Activated T-helper 17 cell treated with anti-CD3 and anti-CD28 coated beads, Interleukin-2, amount 50 U/mL, for 72 hours (primary cell): ENCODE data around the gene PAIP1. TPM values are rescaled to one million over a fixed set of nuclear protein-coding genes. Genes with fewer than 3 reads are reported as not detected.
"Not testable (repeated sequence)": the region's sequence is repeated elsewhere in the genome, so short reads cannot be mapped to it uniquely, and the experiment has no call there.

Experiments used
- ATAC-seq: fragments of 150-1000 bp; cut with Tn5 transposase; replicated peaks from 2 replicates; pipeline ENCODE4 v1.10.0; 2021; ENCODE audit warnings: mild to moderate bottlenecking, moderate library complexity
- H3K27ac Mint-ChIP-seq: one replicate; pipeline ENCODE4 v1.8.0; 2022; ENCODE audit warnings: mixed read lengths
- H3K27me3 Mint-ChIP-seq: one replicate; pipeline ENCODE4 v1.8.0; 2022; ENCODE audit warnings: mixed read lengths
- H3K36me3 Mint-ChIP-seq: one replicate; pipeline ENCODE4 v1.8.0; 2022; ENCODE audit warnings: low read depth, mild to moderate bottlenecking, mixed read lengths
- H3K4me1 Mint-ChIP-seq: one replicate; pipeline ENCODE4 v1.8.0; 2022; ENCODE audit warnings: mixed read lengths
- H3K4me3 Mint-ChIP-seq: one replicate; pipeline ENCODE4 v1.8.0; 2022; ENCODE audit warnings: mild to moderate bottlenecking, mixed read lengths
- H3K9me3 Mint-ChIP-seq: one replicate; pipeline ENCODE4 v1.8.0; 2022; ENCODE audit warnings: mixed read lengths
- total RNA-seq, 2 donors: library from RNA; stranded (reverse); gene quantifications; one replicate each; pipeline ENCODE4 v1.2.3, GENCODE V29; 2022

The PAIP1 gene
- total RNA-seq, 2 donors from 2014 or later, result 28.3 to 43.6 TPM

DNA sequence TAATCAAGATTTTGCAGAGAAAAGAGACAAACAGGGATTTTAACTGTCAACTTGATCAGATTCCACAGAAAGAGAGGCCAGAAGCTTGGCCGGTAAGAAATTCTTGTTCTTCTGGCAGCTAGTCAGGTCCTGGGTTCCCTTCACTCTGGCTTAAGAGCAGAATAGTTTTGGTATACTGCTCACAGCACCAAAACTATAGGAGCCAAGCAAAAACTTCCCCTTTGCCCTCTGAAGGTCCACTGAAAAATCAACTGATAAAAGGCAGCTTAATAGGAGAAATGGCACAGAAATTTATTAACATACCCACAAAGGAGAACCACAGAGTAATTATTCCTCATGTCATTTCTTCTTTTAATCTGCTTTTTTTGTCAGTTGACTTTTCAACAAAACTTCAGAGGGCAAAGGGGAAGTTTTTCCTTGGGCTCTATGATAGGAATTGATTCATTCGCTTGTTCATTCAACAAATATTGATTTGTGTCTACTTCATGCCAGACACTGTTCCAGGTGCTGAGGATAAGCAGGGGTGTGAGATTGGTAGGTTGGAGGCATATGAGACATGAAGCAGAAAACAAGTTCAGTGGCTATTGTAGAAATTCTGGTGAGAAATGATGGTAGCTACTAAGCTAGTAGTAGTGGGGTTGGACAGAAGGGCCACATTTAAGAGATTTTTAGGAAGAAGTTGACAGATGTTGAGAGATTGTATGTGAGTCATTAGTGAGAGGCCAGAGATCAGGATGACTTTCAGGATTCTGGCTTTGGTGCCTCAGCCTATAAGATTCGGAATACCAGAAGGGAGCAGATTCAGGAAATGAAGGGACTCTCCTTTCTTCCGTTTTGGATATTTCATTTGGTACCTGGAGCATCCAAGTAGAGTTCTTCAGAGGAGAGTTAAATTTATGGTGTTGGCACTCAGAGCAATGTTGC is 25.5 kb upstream of the PAIP1 start:
- ATAC-seq, result no peak
- Mint-ChIP-seq H3K9me3 (no peaks in the 10 kb centered on the region), H3K27me3 (no peaks in the 10 kb centered on the region), H3K4me1 (peaks cover 6% of the 10 kb centered on the region), H3K4me3 (no peak overlapping the region), H3K27ac (no peak overlapping the region), H3K36me3 (peaks cover 12% of the 10 kb centered on the region)

DNA sequence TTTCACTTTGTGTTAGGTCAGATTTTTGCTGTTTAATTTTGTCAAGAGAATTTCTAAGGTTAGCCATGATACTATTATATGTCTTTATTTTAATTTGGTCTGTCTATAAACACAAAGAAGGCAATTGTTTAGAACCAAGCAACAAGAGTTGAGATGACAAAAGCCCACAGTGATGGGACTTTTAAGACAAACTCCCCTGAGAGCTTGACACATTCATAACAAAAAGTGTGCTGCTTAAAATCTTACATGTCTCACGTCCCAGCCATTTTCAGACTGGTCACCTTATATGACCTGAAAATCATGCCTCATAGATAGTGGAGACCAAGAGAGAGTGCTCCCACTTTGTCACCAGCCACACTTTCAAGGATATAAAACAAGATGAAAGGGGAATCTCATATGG is 24.5 kb upstream of the PAIP1 start:
- Mint-ChIP-seq H3K36me3 (peaks cover 12% of the 10 kb centered on the region), H3K9me3 (no peaks in the 10 kb centered on the region), H3K4me3 (no peak overlapping the region), H3K4me1 (peaks cover 6% of the 10 kb centered on the region), H3K27ac (no peak overlapping the region), H3K27me3 (no peaks in the 10 kb centered on the region)
- ATAC-seq, result no peak

DNA sequence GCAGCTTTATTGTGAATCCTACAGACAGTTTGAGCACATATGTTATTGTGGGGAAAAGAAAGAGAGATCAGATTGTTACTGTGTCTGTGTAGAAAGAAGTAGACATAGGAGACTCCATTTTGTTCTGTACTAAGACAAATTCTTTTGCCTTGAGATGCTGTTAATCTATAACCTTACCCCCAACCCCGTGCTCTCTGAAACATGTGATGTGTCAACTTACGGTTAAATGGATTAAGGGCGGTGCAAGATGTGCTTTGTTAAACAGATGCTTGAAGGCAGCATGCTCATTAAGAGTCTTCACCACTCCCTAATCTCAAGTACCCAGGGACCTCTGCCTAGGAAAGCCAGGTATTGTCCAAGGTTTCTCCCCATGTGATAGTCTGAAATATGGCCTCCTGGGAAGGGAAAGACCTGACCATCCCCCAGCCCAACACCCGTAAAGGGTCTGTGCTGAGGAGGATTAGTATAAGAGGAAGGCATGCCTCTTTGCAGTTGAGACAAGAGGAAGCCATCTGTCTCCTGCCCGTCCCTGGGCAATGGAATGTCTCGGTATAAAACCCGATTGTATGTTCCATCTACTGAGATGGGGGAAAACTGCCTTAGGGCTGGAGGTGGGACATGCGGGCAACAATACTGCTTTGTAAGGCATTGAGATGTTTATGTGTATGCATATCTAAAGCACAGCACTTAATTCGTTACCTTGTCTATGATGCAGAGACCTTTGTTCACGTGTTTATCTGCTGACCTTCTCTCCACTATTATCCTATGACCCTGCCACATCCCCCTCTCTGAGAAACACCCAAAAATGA is 23.7 kb upstream of the PAIP1 start:
- H3K36me3 Mint-ChIP-seq, result peaks cover 14% of the 10 kb centered on the region
- H3K27me3 Mint-ChIP-seq, H3K27ac Mint-ChIP-seq, ATAC-seq, H3K9me3 Mint-ChIP-seq, H3K4me1 Mint-ChIP-seq, H3K4me3 Mint-ChIP-seq: not testable (repeated sequence)

DNA sequence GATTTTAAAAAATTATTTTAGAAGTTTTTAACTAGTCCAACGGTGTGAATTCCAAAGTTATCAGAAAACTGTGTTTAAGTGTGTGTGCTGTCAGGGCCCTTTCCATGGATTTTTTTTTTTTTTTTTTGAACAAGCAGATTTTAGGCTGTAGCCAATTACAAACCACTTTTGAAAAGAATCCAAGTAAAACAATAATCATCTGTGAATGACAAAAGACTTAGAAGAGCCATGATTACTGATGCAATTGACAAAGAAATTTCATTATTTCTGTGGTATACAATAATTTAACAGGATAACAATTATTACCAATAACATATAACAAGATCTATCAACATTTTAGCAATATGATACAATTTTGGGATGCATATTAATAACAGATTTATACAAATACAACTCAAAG is 16.2 kb upstream of the PAIP1 start:
- H3K36me3 Mint-ChIP-seq, result peaks cover 12% of the 10 kb centered on the region

DNA sequence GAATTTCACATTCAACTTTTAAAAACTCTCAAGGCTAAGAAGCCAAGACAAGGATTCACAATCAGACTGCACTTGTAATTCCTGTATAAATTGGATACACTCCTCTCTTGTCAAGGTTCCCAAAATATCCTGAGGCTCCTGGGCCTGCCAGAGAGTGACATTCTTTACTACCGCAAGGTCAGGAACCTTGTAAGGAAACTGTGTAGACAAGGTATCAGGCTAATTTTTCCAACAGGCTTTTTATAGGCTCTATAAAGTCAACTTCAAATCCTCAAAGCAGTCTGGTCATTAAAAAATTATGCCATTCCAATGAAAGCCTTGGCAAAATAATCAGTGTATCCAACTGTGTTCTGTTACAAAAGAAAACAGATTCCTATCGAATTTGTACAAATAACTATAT is 15.5 kb upstream of the PAIP1 start:
- Mint-ChIP-seq H3K4me3 (no peak overlapping the region), H3K4me1 (no peaks in the 10 kb centered on the region), H3K27me3 (no peaks in the 10 kb centered on the region), H3K9me3 (no peaks in the 10 kb centered on the region), H3K27ac (no peak overlapping the region), H3K36me3 (peaks cover 12% of the 10 kb centered on the region)
- ATAC-seq, result no peak

More for the DNA sequence above, 16.2 kb upstream of the PAIP1 start:
- Mint-ChIP-seq H3K27ac (no peak overlapping the region), H3K4me1 (no peaks in the 10 kb centered on the region), H3K4me3 (no peak overlapping the region), H3K27me3 (no peaks in the 10 kb centered on the region), H3K9me3 (no peaks in the 10 kb centered on the region)
- no peak for ATAC-seq

DNA sequence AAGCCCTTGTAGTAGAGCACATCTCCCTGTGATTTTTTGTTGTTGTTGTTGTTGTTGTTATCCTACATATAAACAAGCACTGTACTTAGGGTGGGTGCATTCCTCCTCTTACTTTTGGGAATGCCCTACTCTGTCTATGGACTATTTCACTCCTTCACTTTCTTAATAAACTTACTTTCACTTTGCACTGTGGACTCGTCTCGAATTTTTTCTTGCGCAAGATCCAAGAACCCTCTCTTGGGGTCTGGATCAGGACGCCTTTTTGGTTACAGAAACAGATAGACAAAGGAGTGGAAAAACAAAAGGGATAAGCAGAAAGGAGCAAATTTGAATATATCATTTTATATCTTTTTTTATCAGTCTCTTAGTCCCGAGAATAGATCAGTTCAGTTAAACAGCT is 14.4 kb upstream of the PAIP1 start:
- Mint-ChIP-seq H3K4me3 (no peak overlapping the region), H3K27me3 (no peaks in the 10 kb centered on the region)

DNA sequence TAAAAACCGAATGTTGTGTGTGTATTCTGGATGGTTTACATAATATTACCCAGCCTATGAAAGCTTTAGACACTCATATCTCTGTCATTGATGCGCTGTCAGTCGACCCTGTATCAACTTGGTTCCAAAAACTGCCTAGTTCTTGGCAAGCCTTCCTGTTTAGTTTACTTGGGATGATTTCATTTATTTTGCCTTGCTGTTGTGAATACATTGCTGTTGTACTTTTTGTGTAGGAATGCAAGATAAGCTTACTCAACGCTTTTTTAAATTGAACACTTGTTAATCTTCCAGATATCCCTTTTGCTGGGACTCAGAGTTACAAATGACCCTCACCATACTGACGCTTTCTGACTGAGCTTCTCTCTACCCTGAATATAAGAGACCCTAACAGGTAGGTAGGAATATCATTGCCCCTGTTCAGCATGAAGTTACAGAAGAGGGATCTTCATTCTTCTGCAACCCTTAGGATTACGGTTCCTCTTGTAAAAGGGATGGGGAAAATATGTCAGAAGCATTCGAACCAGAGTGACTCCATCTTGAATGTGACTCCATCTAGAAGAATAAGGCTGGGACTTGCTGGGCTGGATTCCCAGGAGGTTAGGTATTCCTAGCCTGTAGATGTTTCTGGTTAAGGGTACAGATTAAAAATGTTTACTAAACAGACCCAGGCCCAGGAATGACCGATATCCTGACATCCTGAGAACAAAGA is 13.7 kb upstream of the PAIP1 start:
- Mint-ChIP-seq H3K27me3 (no peaks in the 10 kb centered on the region), H3K9me3 (no peaks in the 10 kb centered on the region), H3K27ac (no peak overlapping the region), H3K4me3 (no peak overlapping the region), H3K36me3 (peaks cover 9% of the 10 kb centered on the region), H3K4me1 (no peaks in the 10 kb centered on the region)
- ATAC-seq, result no peak

More for the DNA sequence above, 14.4 kb upstream of the PAIP1 start:
- H3K36me3 Mint-ChIP-seq, result peaks cover 12% of the 10 kb centered on the region
- no peaks in the 10 kb centered on the region for H3K9me3 Mint-ChIP-seq
- no peak overlapping the region for H3K27ac Mint-ChIP-seq
- ATAC-seq, result no peak
- no peaks in the 10 kb centered on the region for H3K4me1 Mint-ChIP-seq

DNA sequence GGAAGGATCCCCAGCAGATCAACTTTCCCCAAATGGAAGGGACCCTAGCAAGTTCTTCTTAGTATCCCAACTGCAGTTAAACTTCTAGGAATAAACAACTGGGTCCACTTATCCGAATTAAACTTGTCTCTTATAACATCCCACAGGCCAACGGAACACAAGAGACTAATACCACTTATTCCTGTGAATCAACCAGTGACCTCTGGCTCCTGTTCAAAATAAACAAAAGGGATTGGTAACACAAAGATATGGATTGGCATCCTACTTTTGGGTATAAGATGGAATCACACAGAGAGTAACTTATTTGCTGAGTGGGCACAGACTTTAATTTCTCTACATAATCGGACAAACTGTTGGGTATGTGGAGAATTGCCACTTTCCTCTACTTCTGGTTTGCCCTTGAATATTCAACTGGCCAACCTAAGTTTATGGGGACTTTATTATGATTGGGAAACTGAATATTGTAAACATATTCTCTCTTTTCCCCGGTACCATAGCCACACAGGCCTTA is 12.4 kb upstream of the PAIP1 start:
- Mint-ChIP-seq H3K27me3 (no peaks in the 10 kb centered on the region), H3K27ac (no peak overlapping the region), H3K36me3 (no peaks in the 10 kb centered on the region), H3K4me1 (no peaks in the 10 kb centered on the region), H3K4me3 (no peak overlapping the region), H3K9me3 (no peaks in the 10 kb centered on the region)
- ATAC-seq, result no peak

DNA sequence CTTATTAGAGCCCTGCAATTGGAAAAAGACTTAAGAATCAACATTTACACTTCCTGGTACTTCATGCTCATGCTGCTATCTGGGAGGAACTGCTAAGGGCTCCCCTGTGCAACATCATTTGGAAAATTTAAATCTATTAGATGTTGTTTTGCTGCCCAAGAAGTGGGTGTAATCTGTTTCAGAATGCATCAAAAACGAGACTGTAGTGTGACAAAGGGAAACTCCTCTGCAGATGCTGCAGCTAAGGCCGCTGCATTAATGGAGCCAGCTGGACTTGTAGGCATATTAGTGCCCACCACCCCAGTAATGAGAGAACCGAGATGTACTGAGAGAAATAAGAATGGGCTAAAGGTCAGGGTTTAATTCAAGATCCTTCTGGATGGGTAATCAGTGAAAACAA is 11.1 kb upstream of the PAIP1 start:
- Mint-ChIP-seq H3K36me3 (no peaks in the 10 kb centered on the region), H3K4me3 (no peak overlapping the region), H3K4me1 (no peaks in the 10 kb centered on the region), H3K27ac (no peak overlapping the region), H3K9me3 (no peaks in the 10 kb centered on the region), H3K27me3 (no peaks in the 10 kb centered on the region)
- ATAC-seq, result peak; percentile 23

DNA sequence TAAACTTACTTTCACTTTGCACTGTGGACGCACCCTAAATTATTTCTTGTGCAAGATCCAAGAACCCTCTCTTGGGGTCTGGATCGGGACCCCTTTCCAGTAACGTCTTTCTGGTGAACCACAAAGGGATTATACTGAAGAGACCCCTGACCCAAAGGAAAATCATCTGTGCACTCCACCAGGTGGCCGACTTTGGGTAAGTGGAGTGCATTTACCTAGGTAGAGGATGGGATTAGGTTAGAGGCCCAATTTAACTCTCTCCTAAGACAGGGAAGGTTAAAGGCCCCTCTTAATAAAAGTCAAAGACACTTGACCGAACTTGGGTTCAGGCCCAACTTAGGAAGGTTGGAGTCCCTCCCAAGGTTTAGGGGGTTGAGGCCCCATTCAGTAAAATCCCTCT is 8.2 kb upstream of the PAIP1 start:
- H3K27ac Mint-ChIP-seq, result no peak overlapping the region
- no peaks in the 10 kb centered on the region for H3K9me3 Mint-ChIP-seq
- no peaks in the 10 kb centered on the region for H3K27me3 Mint-ChIP-seq
- no peak overlapping the region for H3K4me3 Mint-ChIP-seq
- ATAC-seq, result no peak
- no peaks in the 10 kb centered on the region for H3K36me3 Mint-ChIP-seq
- H3K4me1 Mint-ChIP-seq, result no peaks in the 10 kb centered on the region

DNA sequence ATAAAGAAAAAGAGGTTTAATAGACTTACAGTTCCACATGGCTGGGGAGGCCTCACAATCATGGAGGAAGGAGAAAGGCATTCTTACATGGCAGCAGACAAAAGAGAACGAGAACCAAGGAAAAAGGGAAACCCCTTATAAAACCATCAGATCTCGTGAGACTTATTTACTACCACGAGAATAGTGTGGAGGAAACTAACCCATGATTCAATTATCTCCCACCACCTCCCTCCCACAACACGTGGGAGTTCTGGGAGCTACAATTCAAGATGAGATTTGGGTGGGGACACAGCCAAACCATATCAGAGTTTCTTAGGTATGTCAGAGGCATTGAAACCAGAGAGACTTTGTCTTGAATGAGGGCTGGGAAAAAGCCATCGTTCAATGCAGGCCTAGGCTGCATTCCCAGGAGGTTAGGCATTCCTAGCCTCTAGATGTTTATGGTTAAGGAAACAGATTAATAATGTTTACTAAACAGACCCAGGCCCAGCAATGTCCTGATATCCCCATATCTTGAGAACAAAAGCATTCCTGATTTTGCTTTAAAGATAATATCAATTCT is 7.5 kb upstream of the PAIP1 start:
- H3K9me3 Mint-ChIP-seq, result no peaks in the 10 kb centered on the region
- H3K27ac Mint-ChIP-seq, result no peak overlapping the region
- no peak for ATAC-seq
- no peaks in the 10 kb centered on the region for H3K27me3 Mint-ChIP-seq
- no peaks in the 10 kb centered on the region for H3K36me3 Mint-ChIP-seq
- H3K4me3 Mint-ChIP-seq, result no peak overlapping the region
- H3K4me1 Mint-ChIP-seq, result no peaks in the 10 kb centered on the region

DNA sequence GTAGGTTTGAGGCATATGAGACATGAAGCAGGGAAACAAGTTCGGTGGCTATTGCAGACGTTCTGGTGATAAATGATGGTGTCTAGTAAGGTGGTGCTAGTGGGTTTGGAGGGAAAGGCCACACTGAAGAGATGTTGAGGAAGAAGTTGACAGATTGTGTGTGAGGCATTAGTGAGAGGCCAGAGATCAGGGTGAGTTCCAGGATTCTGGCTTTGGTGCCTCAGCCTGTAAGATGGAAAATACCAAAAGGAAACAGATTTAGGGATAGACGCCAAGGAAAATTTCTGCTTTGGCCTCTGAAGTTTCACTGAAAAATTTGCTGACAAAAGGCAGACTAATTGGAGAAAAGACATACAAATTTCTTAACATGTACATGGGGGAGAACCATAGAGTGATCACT is 6.4 kb upstream of the PAIP1 start:
- no peaks in the 10 kb centered on the region for H3K4me1 Mint-ChIP-seq

DNA sequence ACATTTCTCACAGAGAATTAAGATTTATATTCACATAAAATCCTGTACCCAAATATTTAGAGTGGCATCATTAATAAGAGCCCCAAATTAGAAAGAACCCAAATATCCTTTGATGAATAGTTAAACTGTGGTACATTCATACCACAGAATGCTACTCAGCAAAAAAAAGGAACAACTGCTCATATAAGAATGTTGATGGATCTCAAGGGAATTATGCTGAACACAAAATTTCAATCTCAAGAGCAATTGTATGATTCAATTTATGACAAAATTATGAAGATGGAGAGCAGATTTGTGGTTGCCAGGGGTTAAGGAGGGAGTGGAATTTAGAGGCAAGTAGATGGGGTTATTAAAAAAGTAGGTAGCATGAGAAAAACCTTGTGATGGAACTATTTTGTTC is 4.5 kb upstream of the PAIP1 start:
- ATAC-seq, result no peak
- H3K4me3 Mint-ChIP-seq, result no peak overlapping the region
- H3K27me3 Mint-ChIP-seq, result no peaks in the 10 kb centered on the region
- no peak overlapping the region for H3K27ac Mint-ChIP-seq
- H3K36me3 Mint-ChIP-seq, result peaks cover 6% of the 10 kb centered on the region
- H3K9me3 Mint-ChIP-seq, result no peaks in the 10 kb centered on the region
- peaks cover 4% of the 10 kb centered on the region for H3K4me1 Mint-ChIP-seq

More for the DNA sequence above, 6.4 kb upstream of the PAIP1 start:
- Mint-ChIP-seq H3K4me3 (no peak overlapping the region), H3K36me3 (no peaks in the 10 kb centered on the region), H3K27ac (no peak overlapping the region), H3K27me3 (no peaks in the 10 kb centered on the region), H3K9me3 (no peaks in the 10 kb centered on the region)
- ATAC-seq, result no peak

DNA sequence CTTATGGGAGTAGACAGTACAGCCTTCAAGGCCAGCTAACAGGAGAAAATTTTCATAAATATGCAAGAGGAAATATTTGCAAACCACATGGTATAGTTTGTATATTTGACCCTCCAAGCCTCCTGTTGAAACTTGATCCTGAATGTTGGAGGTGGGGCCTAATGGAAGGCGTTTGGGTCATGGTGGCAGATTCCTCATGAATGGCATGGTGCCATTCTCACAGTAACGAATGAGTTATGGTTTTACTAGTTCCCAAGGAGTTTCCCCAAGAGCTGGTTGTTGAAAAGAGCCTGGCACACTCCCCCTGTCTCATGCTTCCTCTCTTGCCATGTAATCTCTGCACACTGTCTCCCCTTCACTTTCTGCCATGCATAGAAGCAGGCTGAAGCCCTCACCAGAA is 3.3 kb upstream of the PAIP1 start:
- ATAC-seq, result no peak
- peaks cover 6% of the 10 kb centered on the region for H3K36me3 Mint-ChIP-seq
- no peak overlapping the region for H3K27ac Mint-ChIP-seq
- peaks cover 8% of the 10 kb centered on the region for H3K4me1 Mint-ChIP-seq
- H3K9me3 Mint-ChIP-seq, result no peaks in the 10 kb centered on the region
- H3K4me3 Mint-ChIP-seq, result no peak overlapping the region
- H3K27me3 Mint-ChIP-seq, result no peaks in the 10 kb centered on the region
